GM18498 (cell line): ENCODE results near the gene NT5C2.

Source experiments
- ATAC-seq: cut with Tn5 transposase; IDR thresholded peaks from one replicate; pipeline ENCODE4 v1.9.1; 2021; ENCODE audit warnings: mild to moderate bottlenecking, moderate library complexity; ENCODE audit not compliant: unreplicated experiment

Gene NT5C2

DNA sequence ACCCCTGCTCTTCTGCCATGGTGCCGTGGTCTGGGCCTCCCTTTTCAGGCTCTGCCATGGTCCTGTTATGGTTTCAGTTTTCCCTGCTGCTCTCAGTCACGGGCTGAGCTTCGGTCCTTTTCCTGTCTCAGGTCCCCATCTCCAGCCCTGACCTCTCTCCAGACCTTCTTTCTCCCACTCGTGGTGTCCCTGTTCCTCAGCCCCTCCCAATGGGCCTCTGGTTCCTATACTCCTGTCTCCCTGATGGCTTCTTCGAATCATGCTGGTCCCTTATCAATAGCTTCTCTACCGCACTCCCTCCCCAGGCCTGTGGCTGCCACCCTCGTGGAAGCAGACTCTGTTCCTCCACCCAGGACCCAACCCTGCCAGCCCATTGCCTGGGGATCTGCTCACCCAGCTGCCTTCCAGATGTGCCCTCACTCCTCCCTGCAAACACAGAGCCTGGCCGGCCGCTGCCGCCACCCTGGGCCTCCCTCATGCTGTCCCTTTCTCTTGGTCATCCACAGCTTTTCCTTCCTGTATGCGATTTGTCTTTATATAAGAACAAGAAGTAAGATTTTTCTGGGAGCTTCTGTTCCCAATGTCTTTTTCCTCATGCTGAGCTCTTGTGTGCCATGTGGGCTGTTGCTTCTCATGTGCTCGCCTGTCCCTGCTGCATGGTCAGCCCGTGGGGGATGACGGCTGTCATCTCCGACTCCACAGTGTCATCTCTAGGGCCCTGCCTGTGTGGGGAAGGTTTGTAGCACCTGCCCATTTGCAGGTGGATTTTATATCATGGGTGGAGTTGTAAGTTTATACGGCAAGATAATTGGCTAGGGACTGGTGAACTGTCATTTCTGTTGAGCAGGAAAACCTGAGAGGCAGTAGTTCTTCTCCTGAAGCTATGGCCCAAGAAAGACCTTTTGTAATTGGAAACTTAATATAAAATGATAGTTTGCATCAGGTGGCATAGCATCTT, 126.7 kb downstream of the NT5C2 start:
- ATAC-seq: no peak

DNA sequence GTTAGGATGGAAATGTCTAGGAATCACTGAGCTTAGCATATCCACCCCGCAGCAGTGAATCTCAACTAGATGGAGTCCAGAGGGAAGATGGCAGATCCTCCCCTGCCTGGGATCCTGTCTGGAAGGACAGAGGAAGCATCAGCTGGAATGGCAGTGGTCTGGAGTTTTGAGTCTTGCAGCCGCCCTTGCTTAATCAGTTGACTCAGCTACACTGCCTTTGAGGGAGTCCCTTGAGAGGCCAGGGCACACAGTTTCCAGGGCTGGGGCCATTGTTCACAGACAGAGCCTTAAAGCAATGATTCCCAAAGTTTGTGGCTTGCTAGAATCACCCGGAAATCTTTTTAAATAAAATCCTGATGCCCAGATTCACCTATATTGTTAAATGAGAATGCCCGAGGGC, 128.1 kb downstream of the NT5C2 start:
- no peak for ATAC-seq

DNA sequence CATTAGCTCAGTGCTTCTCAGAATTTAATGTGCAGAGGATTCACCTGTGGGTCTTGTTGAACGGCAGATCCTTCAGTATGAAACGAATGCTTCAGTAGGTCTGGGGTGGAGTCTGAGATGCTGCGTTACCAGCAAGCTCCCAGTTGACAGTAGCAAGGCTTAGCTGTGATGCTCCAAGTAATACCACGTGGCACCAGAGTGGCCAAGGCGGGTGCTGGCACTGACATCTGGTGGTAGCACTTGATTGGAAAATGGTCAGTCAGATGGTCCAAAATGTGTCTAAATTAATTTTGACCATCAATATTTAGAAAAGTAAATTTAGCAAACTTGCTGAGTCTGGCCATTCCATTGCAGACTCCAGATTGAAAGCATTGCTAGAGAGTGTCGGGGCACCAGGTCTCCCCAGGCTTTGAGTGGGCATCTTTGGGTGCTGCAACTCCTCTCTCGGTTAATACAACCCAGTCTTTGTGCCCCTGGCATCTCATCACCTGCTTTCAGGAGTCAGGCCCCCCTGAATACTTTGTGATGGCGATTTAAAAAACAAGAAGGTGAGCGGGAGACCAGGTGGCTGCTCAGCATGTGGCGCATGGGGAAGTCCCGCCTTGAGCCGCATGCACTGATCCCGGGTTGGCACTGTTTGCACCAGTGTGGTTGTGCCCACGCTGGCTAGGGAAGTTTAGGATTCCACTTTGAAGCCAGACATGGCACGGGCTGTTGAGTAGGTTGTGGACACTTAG, 130.1 kb downstream of the NT5C2 start:
- ATAC-seq: no peak

DNA sequence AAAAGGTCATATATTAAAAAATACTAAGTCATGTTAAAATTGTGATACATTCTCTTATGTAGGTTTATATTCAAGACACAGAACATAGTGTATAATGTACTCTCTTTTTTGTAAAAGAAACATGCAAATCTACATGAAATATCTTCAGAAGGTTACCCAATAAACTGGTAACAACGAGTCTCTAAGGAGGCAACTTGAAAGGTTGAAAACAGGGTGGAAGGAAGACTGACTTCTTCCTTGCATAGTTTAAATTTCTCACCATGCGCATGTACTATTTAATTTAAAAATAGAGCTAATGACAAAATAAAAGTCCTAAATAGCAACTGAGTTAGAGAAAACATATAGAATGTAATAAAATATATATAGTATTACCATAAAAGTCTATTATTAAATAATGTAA, 132.5 kb downstream of the NT5C2 start:
- ATAC-seq: no peak

DNA sequence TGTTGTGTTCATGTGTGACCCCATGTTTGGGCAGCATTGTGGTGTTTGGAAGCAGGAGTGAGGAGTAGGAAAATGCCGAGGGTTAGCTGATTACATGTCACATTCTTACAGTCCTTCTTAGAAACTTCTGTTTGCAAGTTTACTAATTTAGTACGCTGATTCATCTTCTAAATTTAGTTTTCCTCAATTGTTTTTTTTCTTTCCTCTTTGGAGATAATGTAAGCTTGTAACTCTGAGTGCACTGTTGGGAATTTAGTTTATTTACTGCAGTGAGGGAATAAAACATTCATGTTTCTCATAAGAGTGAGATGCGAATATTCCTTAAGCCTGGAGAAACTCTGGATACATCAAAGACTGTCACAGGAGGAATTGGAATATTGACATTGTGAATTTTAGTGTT, 135.0 kb downstream of the NT5C2 start:
- no peak for ATAC-seq

DNA sequence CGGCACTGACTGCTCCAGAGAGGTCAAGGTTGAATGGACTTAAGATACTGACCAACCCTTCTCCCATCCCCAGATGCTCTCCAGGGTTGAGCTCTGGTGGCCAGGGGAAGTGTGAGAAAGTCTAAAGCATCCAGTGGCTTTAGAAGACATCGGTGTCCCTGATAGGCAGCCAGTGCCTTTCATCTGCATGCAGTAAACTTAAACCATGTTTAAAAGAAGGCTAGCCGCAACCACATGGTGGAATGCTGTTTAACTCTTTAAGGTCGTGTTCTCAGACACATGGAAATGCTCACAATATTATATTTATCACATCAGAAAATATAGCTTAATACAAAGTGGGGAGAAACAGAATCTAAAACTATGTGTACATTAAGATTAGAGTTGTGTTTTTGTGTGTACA, 138.0 kb downstream of the NT5C2 start:
- no peak for ATAC-seq

DNA sequence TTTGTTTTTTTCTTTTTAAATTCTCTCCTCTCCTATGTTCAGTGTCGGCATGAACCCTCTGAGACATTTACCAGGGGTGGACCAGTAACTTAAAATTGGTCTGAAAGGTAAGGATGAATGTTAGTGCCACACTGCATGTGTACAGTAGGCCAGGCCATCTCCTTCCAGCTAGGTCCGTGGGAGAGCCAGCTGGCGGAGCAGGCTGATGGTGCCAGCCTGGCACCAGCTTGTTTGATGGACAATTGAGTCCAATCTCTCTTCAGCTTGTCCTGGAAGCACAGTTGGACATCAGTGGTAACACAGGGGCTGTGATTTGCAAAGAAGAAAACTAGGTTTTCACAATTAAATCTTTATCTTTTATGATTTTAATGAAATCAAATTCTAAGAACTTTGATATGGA, 138.5 kb downstream of the NT5C2 start:
- ATAC-seq: no peak

DNA sequence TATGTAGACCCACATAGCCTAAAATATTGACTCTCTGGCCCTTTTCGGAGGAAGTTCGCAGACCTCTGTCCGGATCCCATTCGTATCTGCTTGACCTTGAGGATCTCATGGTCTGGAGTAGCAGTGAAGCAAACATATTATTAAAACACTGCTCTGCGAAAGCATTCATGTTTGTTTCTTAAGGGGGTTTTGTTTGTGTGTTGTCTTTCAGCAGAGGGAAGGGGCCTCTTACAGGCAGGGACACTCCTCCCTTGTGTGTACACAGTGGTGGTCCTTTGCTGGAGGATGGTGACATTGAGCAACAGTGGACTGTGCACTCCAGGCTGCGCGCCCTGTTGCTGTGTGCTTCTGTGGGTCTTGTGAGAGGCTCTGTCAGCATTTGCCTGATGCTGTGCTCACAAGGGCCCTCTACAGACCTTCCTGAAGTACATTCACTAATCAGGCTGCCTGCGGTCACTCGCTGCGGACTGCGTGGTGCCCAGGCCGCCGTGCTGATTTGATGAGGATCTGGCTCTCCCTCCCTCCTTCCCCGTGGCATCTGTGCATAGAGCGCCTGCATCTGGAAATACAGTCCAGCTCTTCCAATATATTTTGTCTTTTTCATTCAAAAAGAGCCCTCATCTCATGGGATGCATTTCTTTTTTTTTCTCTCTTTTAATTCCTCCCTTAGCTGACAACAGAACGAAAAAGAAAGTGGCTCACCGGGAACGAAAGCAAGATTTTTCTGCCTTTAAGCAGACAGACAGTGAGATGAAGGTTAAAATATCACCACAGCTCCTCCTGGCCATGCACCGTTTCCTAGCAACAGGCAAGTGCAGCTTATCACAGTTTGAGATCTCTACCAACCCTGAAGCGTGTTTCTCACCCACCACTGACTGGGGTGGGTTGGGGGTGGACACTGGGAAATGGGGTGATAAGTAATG, 139.2 kb downstream of the NT5C2 start:
- ATAC-seq: peak; percentile 93

DNA sequence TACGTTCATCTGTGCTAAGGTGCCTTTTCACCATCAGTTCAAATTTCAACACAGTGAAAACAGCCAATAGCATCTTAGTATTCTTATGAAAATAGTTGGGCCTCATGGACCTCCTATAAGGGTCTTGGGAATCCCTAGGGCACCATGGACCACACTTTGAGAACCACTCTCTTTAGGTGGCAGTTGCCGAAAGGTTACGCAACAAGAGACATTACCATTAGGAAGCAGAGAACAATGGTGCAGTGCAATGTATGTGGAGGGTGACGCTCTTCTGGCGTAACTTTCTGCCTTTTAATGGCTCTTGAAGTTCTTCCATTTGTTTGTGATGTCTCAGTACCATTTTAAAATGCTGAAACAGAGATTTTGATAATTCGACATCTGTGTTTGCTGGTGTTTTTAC, 143.8 kb downstream of the NT5C2 start:
- ATAC-seq: no peak

DNA sequence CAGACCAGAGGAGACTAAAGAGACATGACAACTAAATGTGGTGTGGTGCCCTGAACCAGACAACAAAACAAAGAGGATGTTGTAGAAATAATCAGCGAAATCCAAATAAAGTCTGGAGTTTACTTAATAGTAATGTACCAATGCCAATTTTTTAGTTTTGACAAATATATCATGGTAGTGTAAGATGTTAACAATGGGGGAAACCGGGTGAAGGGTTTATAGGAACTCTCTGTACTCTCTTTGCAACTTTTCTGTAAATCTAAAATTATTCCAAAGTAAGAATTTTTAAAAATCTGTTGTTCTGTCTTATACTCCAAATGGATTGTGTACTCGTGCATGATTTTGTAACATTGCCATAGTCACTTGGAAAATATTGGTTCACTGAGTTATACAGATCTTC, 145.7 kb downstream of the NT5C2 start:
- ATAC-seq: no peak

DNA sequence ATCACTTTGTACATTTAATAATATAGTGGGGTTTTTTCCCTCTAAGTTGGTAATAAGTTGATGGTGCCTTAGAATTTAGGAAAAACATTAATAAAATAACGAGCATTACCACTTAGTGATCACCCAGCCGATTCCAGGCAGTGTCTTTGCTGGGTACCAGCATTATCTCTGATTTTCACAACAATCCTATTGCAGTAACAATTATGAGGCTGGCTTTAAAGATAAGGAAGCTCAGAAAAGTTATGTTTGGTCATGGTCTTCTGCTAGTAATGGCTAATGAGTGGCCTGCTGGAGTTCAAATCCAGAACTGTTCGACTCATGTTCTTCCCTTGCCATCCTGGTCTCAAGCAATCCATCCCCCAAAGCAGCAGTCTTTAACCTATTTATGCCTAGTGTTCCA, 147.1 kb downstream of the NT5C2 start:
- no peak for ATAC-seq

DNA sequence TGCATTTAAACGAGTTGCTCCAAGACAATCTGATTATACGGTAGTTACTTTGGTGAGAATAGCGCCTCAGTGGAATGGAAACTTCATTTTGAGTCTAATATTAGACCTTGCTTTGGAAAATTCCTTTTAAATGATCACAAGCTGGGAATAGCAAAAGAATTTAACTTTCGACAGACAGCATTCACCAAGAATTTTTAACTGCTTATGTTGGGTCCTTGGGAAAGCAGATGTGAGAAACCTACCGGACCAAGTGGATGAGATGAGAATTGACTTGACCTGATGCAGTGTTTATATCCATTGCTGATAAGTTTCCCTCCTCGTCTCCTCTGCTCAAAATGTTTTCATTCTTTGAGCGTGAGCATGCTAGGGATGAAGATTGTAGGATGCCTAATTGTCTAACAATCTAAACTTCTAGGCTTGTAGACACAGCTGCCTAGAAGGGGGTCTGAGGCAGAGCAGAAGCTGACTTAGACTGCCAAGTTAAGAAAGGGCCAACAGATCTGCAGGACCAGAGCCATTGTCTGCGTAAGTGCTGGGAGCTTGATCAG, 148.1 kb downstream of the NT5C2 start:
- no peak for ATAC-seq

DNA sequence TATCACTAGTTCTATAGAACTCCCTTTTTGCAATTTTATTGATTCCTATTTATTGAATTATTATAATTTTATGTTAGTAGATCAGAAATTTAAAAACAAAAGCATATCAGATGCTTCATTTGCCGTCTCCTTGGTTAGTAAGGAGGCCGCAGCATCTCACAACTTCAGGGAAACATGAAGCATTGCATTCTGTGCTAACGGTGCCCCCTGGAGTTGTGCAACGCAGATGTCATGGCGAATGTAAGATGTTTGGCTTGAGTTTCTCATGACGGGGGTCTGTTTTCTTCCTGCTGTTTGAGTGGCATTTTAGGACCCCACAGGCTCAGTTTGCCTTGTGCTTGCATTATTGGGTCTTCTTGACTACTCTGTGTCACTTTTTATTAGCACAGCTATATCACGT, 150.2 kb downstream of the NT5C2 start:
- no peak for ATAC-seq

DNA sequence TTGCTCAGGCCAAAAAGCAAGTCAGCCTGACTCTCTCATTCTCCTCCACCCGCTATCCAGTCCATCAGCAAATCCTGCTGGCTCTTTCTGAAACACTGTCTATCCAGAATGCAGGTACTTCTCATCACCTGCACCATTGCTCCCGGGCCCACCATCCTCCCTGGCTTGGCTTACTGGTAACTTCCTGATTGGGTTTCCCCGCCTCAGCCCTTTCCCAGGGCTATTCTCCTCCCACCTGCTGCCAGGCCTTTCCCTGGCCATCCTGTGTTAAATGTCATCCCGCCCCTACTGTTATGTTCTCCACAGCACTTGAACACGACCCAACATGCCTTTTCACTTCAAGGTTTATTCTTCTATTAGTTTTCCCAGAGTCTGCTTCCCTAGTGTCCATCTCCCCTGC, 150.9 kb downstream of the NT5C2 start:
- no peak for ATAC-seq

DNA sequence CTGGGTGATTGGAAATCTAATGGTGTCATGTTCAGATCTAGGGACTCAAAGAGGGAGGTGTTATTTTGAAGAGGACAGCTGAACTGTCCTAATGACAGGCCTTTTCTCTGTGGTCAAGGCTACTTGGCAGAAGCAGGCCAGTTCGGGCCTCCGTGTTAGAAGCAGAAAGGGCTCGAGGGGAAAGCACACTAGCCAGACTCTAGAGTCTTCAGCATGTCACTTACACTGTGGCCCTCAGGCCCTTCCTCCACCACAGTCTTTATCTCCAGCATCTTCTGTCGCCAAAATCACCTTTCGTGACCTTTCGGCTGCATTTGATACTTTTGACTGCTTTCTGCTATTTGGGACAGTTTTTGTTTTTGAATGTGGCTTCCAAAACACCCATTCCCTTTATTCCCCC, 151.7 kb downstream of the NT5C2 start:
- ATAC-seq: no peak

DNA sequence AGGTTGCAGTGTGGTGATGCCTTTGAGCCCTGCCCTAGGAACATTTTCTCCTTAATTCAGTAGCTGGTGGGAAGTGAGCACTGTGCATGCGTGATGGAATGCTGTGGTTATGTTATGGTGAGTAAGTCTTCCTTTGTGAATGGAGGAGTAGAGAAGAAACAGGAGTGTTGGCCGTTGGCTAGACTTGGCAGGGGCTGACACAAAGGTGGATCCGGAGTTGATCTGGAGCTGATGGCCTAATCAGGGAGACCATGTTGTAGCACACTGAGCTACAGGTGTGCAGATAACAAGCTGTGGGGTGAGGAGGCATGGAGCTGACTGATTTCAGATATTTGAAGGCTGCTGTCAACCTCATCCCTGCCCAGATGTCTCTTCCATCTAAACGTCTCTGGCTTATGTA, 152.7 kb downstream of the NT5C2 start:
- ATAC-seq: no peak

DNA sequence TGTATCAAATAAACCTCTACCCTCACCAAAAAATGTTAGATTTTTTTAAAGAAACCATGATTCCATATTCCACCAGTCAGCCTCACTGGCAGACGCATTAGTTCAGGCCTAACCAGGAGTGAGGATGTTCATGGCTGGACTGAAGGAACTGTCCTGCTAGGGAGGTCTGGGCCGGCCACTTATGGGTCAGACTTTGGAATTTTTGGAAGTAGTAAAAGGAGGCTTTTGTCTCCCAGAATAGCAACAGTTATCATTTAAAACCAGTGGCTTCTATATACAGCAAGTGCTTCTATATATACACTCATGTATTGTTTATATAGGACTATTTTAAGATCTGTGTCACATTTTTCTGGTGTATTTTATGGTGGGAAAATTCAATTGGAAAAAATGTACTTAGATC, 154.5 kb downstream of the NT5C2 start:
- no peak for ATAC-seq
